Measurements from ENCODE around the gene YPEL1.
"Not testable (repeated sequence)": the region's sequence is repeated elsewhere in the genome, so short reads cannot be mapped to it uniquely, and the experiment has no call there.

Gene YPEL1

GRCh38 chr22:21699643-21700042 lies 36.0 kb downstream of the YPEL1 start:
- no peak for DNase-seq (ENCODE audit: low read depth)

- DNase-seq (ENCODE audit: low read depth), result no peak
Observed at GRCh38 chr22:21698430-21699329, 36.9 kb downstream of the YPEL1 start.

DNA sequence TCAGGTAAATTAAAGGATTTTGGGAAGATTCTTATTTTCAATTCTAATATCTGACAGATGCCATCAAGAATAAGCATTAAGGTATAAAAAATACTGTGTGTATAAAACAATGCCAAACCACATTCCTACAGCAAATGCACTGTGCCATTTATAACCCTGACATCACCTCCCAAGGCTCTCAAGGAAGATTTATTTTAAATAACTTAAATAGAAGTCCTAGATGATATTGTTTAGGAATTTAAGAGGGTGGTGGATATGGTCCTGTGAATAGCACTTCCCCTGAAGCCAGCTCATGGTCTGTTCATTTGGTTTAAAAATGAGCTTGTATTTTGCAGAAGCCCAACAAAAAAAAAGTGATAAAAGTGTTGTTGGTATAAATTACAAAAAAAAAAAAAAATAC lies 37.7 kb downstream of the YPEL1 start:
- no peak for DNase-seq (ENCODE audit: low read depth)

GRCh38 chr22:21697021-21697771 lies 38.4 kb downstream of the YPEL1 start:
- DNase-seq (ENCODE audit: low read depth), result no peak

- DNase-seq (ENCODE audit: low read depth), result no peak
Observed at GRCh38 chr22:21696115-21696514, 39.5 kb downstream of the YPEL1 start.

DNA sequence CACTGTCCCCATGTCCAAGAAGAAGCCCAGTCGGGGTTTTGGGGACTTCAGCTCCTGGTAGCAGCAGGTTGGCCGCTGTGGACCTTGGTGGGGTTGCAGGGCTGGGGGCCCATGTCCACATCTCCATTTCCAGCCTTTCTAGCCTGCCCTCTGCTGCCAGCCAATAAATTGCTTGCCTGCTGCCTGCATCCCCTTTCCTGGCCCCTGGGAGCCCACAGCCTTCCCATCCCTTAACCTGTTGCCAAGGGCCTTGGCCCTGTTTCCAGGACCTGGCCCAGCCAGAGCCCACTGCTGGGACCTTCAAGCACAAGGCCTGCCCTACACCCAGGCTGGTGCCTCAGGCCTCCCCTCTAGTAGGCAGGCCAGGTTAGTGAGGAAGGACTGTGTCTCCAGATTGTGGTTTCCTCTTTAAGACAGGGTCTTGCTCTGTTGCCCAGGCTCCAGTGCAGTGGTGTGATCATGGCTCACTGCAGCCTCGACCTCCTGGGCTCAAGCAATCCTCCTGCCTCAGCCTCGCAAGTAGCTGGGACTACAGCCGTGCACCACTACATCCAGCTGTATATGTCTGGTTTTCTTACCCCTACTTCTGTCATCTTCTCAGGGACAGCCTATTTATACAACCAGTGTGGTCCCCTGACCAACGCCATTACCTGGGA lies 40.0 kb downstream of the YPEL1 start:
- no peak for DNase-seq (ENCODE audit: low read depth)

DNA sequence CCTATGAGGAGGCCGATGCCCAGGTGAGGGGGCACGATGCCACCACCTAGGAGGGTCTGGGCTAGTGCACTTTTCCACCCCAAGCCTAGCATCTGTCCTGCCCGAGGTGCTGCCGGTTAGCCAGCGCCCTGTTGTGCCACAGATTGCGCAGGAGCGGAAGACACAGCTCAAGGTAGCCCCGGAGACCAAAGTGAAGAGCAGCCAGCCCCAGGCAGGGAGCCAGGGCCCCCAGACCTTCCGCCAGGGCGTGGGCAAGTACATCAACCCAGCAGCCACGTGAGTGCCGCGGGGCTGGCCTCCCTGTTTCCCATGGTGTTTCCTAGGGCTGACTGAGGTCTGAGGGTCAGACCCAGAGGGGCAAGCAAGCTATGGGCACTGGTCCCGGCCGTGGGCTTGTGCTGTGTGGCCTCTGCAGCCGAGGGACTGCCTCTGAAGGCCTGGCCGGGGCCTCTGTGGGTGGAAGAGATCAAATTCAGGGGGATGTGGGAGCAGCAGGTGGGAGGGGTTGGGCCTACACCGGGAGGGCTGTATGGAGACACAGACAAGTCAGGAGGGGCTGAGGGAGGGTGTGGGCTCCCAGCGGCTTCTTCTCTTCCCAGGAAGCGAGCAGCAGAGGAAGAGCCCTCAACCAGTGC lies 40.7 kb downstream of the YPEL1 start:
- DNase-seq (ENCODE audit: low read depth), result no peak

DNA sequence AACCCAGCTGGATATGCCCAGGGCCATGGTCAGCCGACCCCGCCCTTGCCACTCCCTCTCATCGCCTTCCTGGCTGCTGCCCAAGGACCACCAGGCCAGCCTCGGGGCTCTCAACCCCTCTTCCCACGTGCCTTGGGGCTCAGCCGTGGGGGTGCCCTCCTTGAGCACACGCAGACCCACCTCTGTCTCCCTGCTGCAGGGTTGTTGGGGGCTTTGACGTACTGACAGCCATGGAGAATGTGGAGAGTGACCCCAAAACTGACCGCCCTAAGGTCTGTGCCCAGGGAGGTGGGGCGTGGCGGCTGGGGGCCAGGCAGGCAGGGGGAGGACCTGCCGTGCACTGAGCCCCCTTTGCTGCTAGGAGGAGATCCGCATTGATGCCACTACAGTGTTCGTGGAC lies 41.2 kb downstream of the YPEL1 start:
- DNase-seq (ENCODE audit: low read depth), result no peak

GRCh38 chr22:21693999-21694341 lies 41.6 kb downstream of the YPEL1 start:
- DNase-seq (ENCODE audit: low read depth), result no peak

- no peak for DNase-seq (ENCODE audit: low read depth)
Observed at GRCh38 chr22:21693333-21693998, 42.1 kb downstream of the YPEL1 start.

- DNase-seq (ENCODE audit: low read depth), result not testable (repeated sequence)
Observed at GRCh38 chr22:21692856-21693255, 42.7 kb downstream of the YPEL1 start.

DNA sequence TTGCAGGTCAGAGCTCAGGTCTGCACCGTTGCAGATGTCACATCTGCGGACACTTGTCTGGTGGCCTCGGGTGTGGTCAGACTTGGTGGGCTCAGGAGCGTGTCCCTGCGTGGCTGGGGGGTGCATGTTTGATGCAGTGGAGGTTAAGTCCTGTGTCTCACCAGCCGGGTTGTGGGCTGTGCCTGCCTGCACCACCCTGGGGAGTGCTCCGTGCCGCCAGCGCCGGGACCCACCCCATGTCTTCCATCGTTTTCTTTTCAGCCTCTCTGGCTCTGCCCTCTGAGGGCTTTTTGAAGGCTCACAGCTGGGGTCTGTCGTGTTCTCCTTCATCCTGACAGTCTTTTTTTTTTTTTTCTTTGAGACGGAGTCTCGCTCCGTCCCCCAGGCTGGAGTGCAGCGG lies 43.8 kb downstream of the YPEL1 start:
- DNase-seq (ENCODE audit: low read depth), result no peak

- no peak for DNase-seq (ENCODE audit: low read depth)
Observed at GRCh38 chr22:21690401-21690801, 45.2 kb downstream of the YPEL1 start.

GRCh38 chr22:21688706-21689381 lies 46.8 kb downstream of the YPEL1 start:
- no peak for DNase-seq (ENCODE audit: low read depth)

DNA sequence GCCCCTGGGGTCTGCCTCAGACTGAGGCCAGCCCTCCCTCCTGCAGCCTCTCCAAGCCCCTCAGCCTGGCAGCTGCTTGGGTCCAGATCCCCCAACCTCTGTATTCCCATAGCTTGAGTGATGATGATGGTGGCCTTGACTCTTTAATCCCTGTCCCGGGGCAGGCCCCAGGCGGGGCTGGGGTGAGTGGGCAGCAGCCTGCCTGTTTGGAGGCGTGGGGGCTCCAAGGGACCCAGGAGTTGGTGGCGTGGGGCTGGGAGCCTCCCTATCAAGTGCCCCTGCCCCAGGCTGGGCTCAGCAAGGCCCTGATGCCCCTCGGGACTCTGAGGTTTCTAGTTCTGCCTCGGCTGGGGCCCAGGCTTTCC lies 47.3 kb downstream of the YPEL1 start:
- DNase-seq (ENCODE audit: low read depth), result no peak

GRCh38 chr22:21687685-21688259 lies 47.8 kb downstream of the YPEL1 start:
- no peak for DNase-seq (ENCODE audit: low read depth)

GRCh38 chr22:21686634-21687393 lies 48.8 kb downstream of the YPEL1 start:
- DNase-seq (ENCODE audit: low read depth), result no peak

DNA sequence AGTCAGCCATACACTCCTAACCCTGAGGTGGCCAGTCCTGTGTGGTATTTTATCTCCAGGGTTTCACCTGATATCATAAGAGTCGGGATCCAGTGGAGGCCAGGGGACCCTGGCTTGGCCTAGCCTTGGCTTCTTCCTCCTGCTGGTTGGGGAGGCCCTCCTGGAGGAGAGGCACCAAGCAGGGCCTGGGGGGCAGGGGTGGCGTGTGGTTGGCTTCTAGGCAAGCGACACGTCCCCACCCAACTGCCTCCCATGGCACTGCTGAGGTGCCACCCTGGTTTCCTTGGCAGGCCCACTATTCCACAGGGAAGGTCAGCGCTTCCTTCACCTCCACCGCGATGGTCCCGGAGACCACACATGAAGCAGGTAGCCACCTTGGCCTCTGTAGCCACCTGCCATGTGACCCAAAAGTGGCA lies 49.4 kb downstream of the YPEL1 start:
- DNase-seq (ENCODE audit: low read depth), result no peak

DNA sequence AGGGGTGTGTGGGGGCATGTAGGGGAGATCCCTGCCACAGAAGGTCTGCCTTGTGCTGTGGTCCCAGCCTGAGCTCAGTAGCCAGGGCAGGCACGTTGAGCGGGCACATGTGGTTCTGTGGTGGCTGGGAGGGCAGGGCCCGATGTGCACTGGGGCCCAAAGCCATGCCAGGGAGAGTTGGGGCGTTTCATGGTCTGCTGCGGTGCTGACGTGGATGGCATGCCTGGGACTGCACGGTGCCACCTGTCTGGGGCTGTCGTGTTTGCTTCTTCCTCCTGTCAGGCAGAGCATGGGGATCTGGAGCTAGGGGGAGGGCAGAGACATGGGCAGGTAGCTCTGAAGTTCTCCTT lies 50.5 kb downstream of the YPEL1 start:
- no peak for DNase-seq (ENCODE audit: low read depth)

DNA sequence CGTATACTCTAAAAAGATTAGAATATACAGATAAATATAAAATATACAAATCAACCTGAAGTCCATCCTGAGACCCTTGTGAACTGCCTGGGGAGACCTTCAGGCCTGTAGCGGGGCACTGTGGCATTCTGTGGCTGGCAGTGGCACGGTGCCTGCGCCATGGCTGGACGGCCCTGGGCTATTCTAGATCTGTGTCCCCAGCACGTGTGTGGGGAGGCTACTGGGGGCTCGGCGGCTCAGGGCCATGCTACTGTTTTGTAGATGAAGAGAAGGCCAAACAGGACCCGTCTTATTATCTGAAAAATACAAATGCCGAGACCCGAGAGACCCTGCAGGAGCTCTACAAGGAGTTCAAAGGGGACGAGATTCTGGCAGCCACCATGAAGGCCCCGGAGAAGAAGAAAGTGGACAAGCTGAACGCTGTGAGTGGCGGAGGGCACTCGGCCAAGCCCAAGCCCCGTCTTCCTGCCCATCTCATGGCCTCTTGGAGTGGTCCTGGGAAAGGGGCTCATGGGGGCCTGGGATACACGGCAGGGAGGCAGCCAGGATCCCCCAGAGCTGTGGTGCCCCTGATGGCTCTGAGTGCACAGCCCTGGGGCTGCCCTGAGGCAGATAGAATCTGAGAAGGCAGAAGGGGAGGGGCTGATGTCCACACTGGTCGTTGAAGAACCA lies 51.0 kb downstream of the YPEL1 start:
- no peak for DNase-seq (ENCODE audit: low read depth)

Measured in activated gamma-delta T cell treated with anti-CD3 and anti-CD28 coated beads, Interleukin-2, amount 50 U/mL, for 16 hours (primary cell).